GM12801 (cell line): ENCODE measurements around the gene TMEM165.

ENCODE experiments used
- CTCF ChIP-seq: IDR thresholded peaks from one replicate; pipeline ENCODE4 v1.5.1; 2011; ENCODE audit warnings: control low read depth; ENCODE audit not compliant: insufficient read length; ENCODE audit errors: extremely low read depth

TMEM165 gene

GRCh38 chr4:55466001-55466400, 70.2 kb downstream of the TMEM165 start:
- no peak for TF ChIP-seq CTCF

GRCh38 chr4:55468724-55469123, 73.0 kb downstream of the TMEM165 start:
- TF ChIP-seq CTCF, result no peak

GRCh38 chr4:55469979-55470378, 74.2 kb downstream of the TMEM165 start:
- no peak for TF ChIP-seq CTCF
